ENCODE results near the gene XRCC5.
A peak's percentile ranks its signal among the peaks of the same experiment; 100 is the strongest.
"Not testable (repeated sequence)": the region's sequence is repeated elsewhere in the genome, so short reads cannot be mapped to it uniquely, and the experiment has no call there.

The XRCC5 gene

GRCh38 chr2:216201692-216202306 lies 92.7 kb downstream of the XRCC5 start:
- no peak for DNase-seq (ENCODE audit: low spot score)

- no peak for DNase-seq (ENCODE audit: low spot score)
These were observed 93.6 kb downstream of the XRCC5 start for GRCh38 chr2:216202626-216203250.

GRCh38 chr2:216205486-216205885 lies 96.3 kb downstream of the XRCC5 start:
- DNase-seq (ENCODE audit: low spot score): no peak

- DNase-seq (ENCODE audit: low spot score): no peak
These were observed 97.0 kb downstream of the XRCC5 start for GRCh38 chr2:216206041-216206703.

GRCh38 chr2:216206821-216207220 lies 97.7 kb downstream of the XRCC5 start:
- DNase-seq (ENCODE audit: low spot score): no peak

GRCh38 chr2:216208661-216209060 lies 99.5 kb downstream of the XRCC5 start:
- DNase-seq (ENCODE audit: low spot score): not testable (repeated sequence)

GRCh38 chr2:216210701-216211540 lies 101.8 kb downstream of the XRCC5 start:
- DNase-seq (ENCODE audit: low spot score): no peak

GRCh38 chr2:216211614-216212145 lies 102.5 kb downstream of the XRCC5 start:
- no peak for DNase-seq (ENCODE audit: low spot score)

- DNase-seq (ENCODE audit: low spot score): no peak
These were observed 105.6 kb downstream of the XRCC5 start for GRCh38 chr2:216214768-216215167.

- DNase-seq (ENCODE audit: low spot score): no peak
These were observed 106.7 kb downstream of the XRCC5 start for GRCh38 chr2:216215658-216216390.

- DNase-seq (ENCODE audit: low spot score): peak; percentile 89
These were observed 108.1 kb downstream of the XRCC5 start for GRCh38 chr2:216216951-216217903.

- no peak for DNase-seq (ENCODE audit: low spot score)
These were observed 108.7 kb downstream of the XRCC5 start for GRCh38 chr2:216217904-216218260.

- no peak for DNase-seq (ENCODE audit: low spot score)
These were observed 110.7 kb downstream of the XRCC5 start for GRCh38 chr2:216219861-216220260.

- no peak for DNase-seq (ENCODE audit: low spot score)
These were observed 111.8 kb downstream of the XRCC5 start for GRCh38 chr2:216220976-216221375.

GRCh38 chr2:216221811-216222210 lies 112.7 kb downstream of the XRCC5 start:
- DNase-seq (ENCODE audit: low spot score): peak; percentile 79

GRCh38 chr2:216222650-216223352 lies 113.7 kb downstream of the XRCC5 start:
- peak; percentile 76 for DNase-seq (ENCODE audit: low spot score)

GRCh38 chr2:216224388-216224787 lies 115.2 kb downstream of the XRCC5 start:
- DNase-seq (ENCODE audit: low spot score): no peak

GRCh38 chr2:216229277-216229914 lies 120.2 kb downstream of the XRCC5 start:
- DNase-seq (ENCODE audit: low spot score): no peak

GRCh38 chr2:216231867-216232266 lies 122.7 kb downstream of the XRCC5 start:
- DNase-seq (ENCODE audit: low spot score): no peak

Measured in kidney capillary endothelial cell (primary cell).